Osteoblast (primary cell): ENCODE data around the gene UQCRFS1. TPM values are rescaled to one million over a fixed set of nuclear protein-coding genes. Genes with fewer than 3 reads are reported as not detected.
"Not testable (repeated sequence)": the region's sequence is repeated elsewhere in the genome, so short reads cannot be mapped to it uniquely, and the experiment has no call there.

Source experiments
- DNase-seq: peaks from one replicate; pipeline ENCODE4 v3.0.0; 2011; ENCODE audit warnings: low spot score, mixed read lengths; ENCODE audit not compliant: insufficient read length; ENCODE audit errors: missing footprints
- H2AFZ ChIP-seq: 2 replicates; pipeline ENCODE4 v1.6.0; 2011; ENCODE audit warnings: mild to moderate bottlenecking, low read length
- H3K27ac ChIP-seq: 2 replicates; pipeline ENCODE4 v1.5.1; 2011; ENCODE audit warnings: mild to moderate bottlenecking, low read depth, low read length, moderate library complexity
- H3K27me3 ChIP-seq: 2 replicates; pipeline ENCODE4 v1.6.0; 2012; ENCODE audit warnings: mild to moderate bottlenecking, control low read depth, inconsistent platforms, low read length, moderate library complexity; ENCODE audit not compliant: insufficient read depth
- H3K36me3 ChIP-seq: 2 replicates; pipeline ENCODE4 v1.5.1; 2011; ENCODE audit warnings: mild to moderate bottlenecking, low read length, control low read depth, moderate library complexity; ENCODE audit not compliant: insufficient read depth
- H3K4me1 ChIP-seq: 2 replicates; pipeline ENCODE4 v1.5.1; 2011; ENCODE audit warnings: mild to moderate bottlenecking, low read length, control low read depth, moderate library complexity; ENCODE audit not compliant: insufficient read depth
- H3K4me2 ChIP-seq: 2 replicates; pipeline ENCODE4 v1.6.0; 2011; ENCODE audit warnings: mild to moderate bottlenecking, low read length; ENCODE audit not compliant: insufficient read depth
- H3K4me3 ChIP-seq: fragments of 200-600 bp; sonication (generic); 3 replicates; pipeline ENCODE4 v1.5.1; 2012; ENCODE audit warnings: mild to moderate bottlenecking, low read length, inconsistent platforms; ENCODE audit not compliant: insufficient read depth
- H3K79me2 ChIP-seq: 2 replicates; pipeline ENCODE4 v1.6.0; 2012; ENCODE audit warnings: mild to moderate bottlenecking, low read length, control low read depth, inconsistent platforms; ENCODE audit not compliant: insufficient read depth
- H3K9me3 ChIP-seq: 2 replicates; pipeline ENCODE4 v1.5.1; 2011; ENCODE audit warnings: low read depth, low read length, control low read depth
- H4K20me1 ChIP-seq: 2 replicates; pipeline ENCODE4 v1.6.0; 2012; ENCODE audit warnings: mild to moderate bottlenecking, low read length, control low read depth; ENCODE audit not compliant: insufficient read depth
- CTCF ChIP-seq: IDR thresholded peaks from 2 replicates; pipeline ENCODE4 v1.5.1; 2011; ENCODE audit warnings: mild to moderate bottlenecking, low read depth, low read length, moderate library complexity; ENCODE audit errors: extremely low read depth
- total RNA-seq: library from RNA; depleted of rRNA; stranded (reverse); fragments of >200 nt; gene quantifications from 2 replicates; pipeline ENCODE4 v1.2.3, GENCODE V29; 2012

The UQCRFS1 gene
- total RNA-seq, 1 donor: 31.8 TPM

GRCh38 chr19:29239213-29239776 lies 26.3 kb upstream of the UQCRFS1 start:
- no peak for TF ChIP-seq CTCF
- Histone ChIP-seq H3K79me2 (no peaks in the 10 kb centered on the region), H2AFZ (no peak overlapping the region), H3K27me3 (no peaks in the 10 kb centered on the region), H4K20me1 (no peaks in the 10 kb centered on the region), H3K4me2 (no peak overlapping the region), H3K4me3 (no peak overlapping the region), H3K9me3 (no peaks in the 10 kb centered on the region), H3K36me3 (no peaks in the 10 kb centered on the region), H3K4me1 (no peaks in the 10 kb centered on the region), H3K27ac (no peak overlapping the region)
- no peak for DNase-seq

- no peak overlapping the region for H3K4me3 ChIP-seq
- no peak overlapping the region for H3K27ac ChIP-seq
- no peak for DNase-seq
- H3K4me2 ChIP-seq: no peak overlapping the region
- H3K36me3 ChIP-seq: no peaks in the 10 kb centered on the region
- H3K4me1 ChIP-seq: no peaks in the 10 kb centered on the region
- no peak overlapping the region for H2AFZ ChIP-seq
- no peaks in the 10 kb centered on the region for H4K20me1 ChIP-seq
- H3K9me3 ChIP-seq: no peaks in the 10 kb centered on the region
- H3K27me3 ChIP-seq: no peaks in the 10 kb centered on the region
- no peaks in the 10 kb centered on the region for H3K79me2 ChIP-seq
- TF ChIP-seq CTCF: no peak
These were observed 20.6 kb upstream of the UQCRFS1 start for GRCh38 chr19:29233591-29233990.

- DNase-seq: no peak
- H2AFZ ChIP-seq: no peak overlapping the region
- H3K36me3 ChIP-seq: no peaks in the 10 kb centered on the region
- H3K27me3 ChIP-seq: no peaks in the 10 kb centered on the region
- no peak overlapping the region for H3K4me2 ChIP-seq
- H3K79me2 ChIP-seq: no peaks in the 10 kb centered on the region
- no peak for TF ChIP-seq CTCF
- no peaks in the 10 kb centered on the region for H3K9me3 ChIP-seq
- H3K27ac ChIP-seq: no peak overlapping the region
- no peak overlapping the region for H3K4me3 ChIP-seq
- H3K4me1 ChIP-seq: no peaks in the 10 kb centered on the region
- H4K20me1 ChIP-seq: no peaks in the 10 kb centered on the region
These were observed 19.4 kb upstream of the UQCRFS1 start for GRCh38 chr19:29232315-29232852.

- H3K4me3 ChIP-seq, H3K27me3 ChIP-seq, H4K20me1 ChIP-seq, H2AFZ ChIP-seq, H3K4me1 ChIP-seq, H3K79me2 ChIP-seq, H3K36me3 ChIP-seq, H3K27ac ChIP-seq, H3K4me2 ChIP-seq, DNase-seq, H3K9me3 ChIP-seq: not testable (repeated sequence)
These were observed 18.4 kb upstream of the UQCRFS1 start for GRCh38 chr19:29231306-29231705.
